Peyer's patch (tissue), 4 donors: ENCODE results near the gene PTAR1.

Experiments
- POLR2A ChIP-seq, 2 donors: fragments of 450-650 bp; IDR thresholded peaks; one replicate each; pipeline ENCODE4 v1.5.1; 2017; ENCODE audit warnings: antibody characterized with exemption in 2 of 2, mild to moderate bottlenecking in 2 of 2, moderate library complexity in 2 of 2
- TF ChIP-seq, protein P1 (sequence below), 6 experiments: fragments of 450-650 bp in 4 of 6; fragments of 200-600 bp in 2 of 6; sonication (generic) in 1 of 6; IDR thresholded peaks; one replicate each; pipeline ENCODE4 v1.5.1; 2017 to 2019; ENCODE audit warnings: antibody characterized with exemption in 6 of 6, mild to moderate bottlenecking in 3 of 6, moderate library complexity in 1 of 6

DNA sequence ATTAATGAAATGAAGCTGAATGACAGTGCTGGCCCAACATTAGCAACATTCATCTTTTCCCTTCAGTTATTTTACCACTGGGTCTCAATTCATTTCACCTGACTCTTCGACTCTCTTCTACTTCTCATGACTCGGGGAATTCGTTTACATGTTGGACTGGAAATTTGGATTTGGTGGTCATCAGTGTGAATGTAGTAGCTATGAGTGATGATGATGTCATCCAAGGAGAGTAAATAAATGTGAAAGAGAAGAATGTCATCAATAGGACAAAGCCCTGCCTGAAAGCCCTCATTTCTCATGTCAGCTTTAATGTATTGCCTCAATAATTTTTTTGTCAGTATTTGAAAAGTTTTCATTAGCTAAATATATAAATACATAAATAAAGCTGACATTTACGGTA is 38.9 kb upstream of the PTAR1 start:
- TF ChIP-seq, protein P1, sequence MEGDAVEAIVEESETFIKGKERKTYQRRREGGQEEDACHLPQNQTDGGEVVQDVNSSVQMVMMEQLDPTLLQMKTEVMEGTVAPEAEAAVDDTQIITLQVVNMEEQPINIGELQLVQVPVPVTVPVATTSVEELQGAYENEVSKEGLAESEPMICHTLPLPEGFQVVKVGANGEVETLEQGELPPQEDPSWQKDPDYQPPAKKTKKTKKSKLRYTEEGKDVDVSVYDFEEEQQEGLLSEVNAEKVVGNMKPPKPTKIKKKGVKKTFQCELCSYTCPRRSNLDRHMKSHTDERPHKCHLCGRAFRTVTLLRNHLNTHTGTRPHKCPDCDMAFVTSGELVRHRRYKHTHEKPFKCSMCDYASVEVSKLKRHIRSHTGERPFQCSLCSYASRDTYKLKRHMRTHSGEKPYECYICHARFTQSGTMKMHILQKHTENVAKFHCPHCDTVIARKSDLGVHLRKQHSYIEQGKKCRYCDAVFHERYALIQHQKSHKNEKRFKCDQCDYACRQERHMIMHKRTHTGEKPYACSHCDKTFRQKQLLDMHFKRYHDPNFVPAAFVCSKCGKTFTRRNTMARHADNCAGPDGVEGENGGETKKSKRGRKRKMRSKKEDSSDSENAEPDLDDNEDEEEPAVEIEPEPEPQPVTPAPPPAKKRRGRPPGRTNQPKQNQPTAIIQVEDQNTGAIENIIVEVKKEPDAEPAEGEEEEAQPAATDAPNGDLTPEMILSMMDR (IDR thresholded peaks at IDR 0.05), result no peak
- TF ChIP-seq POLR2A (IDR thresholded peaks at IDR 0.05), result no peak
